ENCODE data around the gene EMP3. TPM values are rescaled to one million over a fixed set of nuclear protein-coding genes. Genes with fewer than 3 reads are reported as not detected.
"Not testable (repeated sequence)": the region's sequence is repeated elsewhere in the genome, so short reads cannot be mapped to it uniquely, and the experiment has no call there.

EMP3 gene
- total and polyA plus RNA-seq, 3 donors from 2014 or later: 28.6 to 88.3 (median 31.3) TPM

DNA sequence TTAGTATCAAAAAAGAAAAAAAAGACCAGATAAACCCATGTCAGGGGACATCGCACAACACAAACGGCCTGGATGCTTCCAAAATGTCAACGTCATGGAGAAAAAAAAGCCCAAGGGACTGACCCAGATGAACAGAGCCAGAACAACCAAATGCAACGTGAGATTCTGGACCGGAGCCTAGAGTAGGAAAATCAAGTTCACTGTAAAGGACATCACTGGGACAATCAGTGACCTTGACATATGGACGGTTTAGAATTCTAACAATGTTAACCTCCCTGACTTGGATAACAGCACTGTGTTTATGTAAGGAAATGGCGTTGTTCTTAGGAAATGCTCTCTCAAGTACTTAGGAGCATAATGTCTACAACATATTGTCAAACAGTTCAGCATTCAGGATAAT lies 15.1 kb upstream of the EMP3 start:
- Histone ChIP-seq H3K27me3 (no peaks in the 10 kb centered on the region), H3K4me1 (peaks cover 22% of the 10 kb centered on the region), H3K36me3 (ENCODE audit: low read depth, missing control alignments) (no peaks in the 10 kb centered on the region), H3K27ac (peak overlapping the region; percentile 63 to 85), H3K4me3 (no peak overlapping the region), H3K9me3 (no peaks in the 10 kb centered on the region)
- peak; percentile 74 for DNase-seq
- WGBS, 2 donors: 24 to 30% methylated on average over 7 of the region's 7 CpGs
- TF ChIP-seq POLR2A (IDR thresholded peaks at IDR 0.05): no peak
- no peak for TF ChIP-seq CTCF (IDR thresholded peaks at IDR 0.05)
- intact Hi-C loops (cut with DNase I; ENCODE audit: low total_unique reads): no loop called here

- no peak overlapping the region for H3K27ac ChIP-seq
- H3K9me3 ChIP-seq: no peaks in the 10 kb centered on the region
- no peaks in the 10 kb centered on the region for H3K27me3 ChIP-seq
- intact Hi-C loops (cut with DNase I; ENCODE audit: low total_unique reads): no loop called here
- no peaks in the 10 kb centered on the region for H3K36me3 ChIP-seq (ENCODE audit: low read depth, missing control alignments)
- DNase-seq: no peak
- WGBS, 2 donors: 93 to 95% methylated on average over 5 to 11 of the region's 11 CpGs
- TF ChIP-seq CTCF (IDR thresholded peaks at IDR 0.05) (no peak), POLR2A (IDR thresholded peaks at IDR 0.05) (no peak)
- H3K4me1 ChIP-seq: peaks cover 22% of the 10 kb centered on the region
- no peak overlapping the region for H3K4me3 ChIP-seq
These were observed 14.0 kb upstream of the EMP3 start for GRCh38 chr19:48311384-48311783.

- Histone ChIP-seq H3K27me3 (no peaks in the 10 kb centered on the region), H3K4me3 (no peak overlapping the region), H3K4me1 (peaks cover 3% of the 10 kb centered on the region), H3K9me3 (no peaks in the 10 kb centered on the region), H3K27ac (no peak overlapping the region), H3K36me3 (ENCODE audit: low read depth, missing control alignments) (no peaks in the 10 kb centered on the region)
- intact Hi-C loops (cut with DNase I; ENCODE audit: low total_unique reads): no loop called here
- WGBS, 2 donors: 81 to 88% methylated on average over 7 of the region's 7 CpGs
- TF ChIP-seq CTCF (IDR thresholded peaks at IDR 0.05) (no peak), POLR2A (IDR thresholded peaks at IDR 0.05) (no peak)
- no peak for DNase-seq
These were observed 9.6 kb upstream of the EMP3 start for GRCh38 chr19:48315712-48316111.

GRCh38 chr19:48317708-48317960 lies 7.7 kb upstream of the EMP3 start:
- WGBS, 2 donors: 44 to 54% methylated on average over 9 of the region's 9 CpGs
- H3K36me3 ChIP-seq (ENCODE audit: low read depth, missing control alignments); H3K27ac ChIP-seq; DNase-seq; H3K9me3 ChIP-seq; H3K4me3 ChIP-seq; H3K27me3 ChIP-seq; H3K4me1 ChIP-seq; intact Hi-C loops (cut with DNase I; ENCODE audit: low total_unique reads): not testable (repeated sequence)

DNA sequence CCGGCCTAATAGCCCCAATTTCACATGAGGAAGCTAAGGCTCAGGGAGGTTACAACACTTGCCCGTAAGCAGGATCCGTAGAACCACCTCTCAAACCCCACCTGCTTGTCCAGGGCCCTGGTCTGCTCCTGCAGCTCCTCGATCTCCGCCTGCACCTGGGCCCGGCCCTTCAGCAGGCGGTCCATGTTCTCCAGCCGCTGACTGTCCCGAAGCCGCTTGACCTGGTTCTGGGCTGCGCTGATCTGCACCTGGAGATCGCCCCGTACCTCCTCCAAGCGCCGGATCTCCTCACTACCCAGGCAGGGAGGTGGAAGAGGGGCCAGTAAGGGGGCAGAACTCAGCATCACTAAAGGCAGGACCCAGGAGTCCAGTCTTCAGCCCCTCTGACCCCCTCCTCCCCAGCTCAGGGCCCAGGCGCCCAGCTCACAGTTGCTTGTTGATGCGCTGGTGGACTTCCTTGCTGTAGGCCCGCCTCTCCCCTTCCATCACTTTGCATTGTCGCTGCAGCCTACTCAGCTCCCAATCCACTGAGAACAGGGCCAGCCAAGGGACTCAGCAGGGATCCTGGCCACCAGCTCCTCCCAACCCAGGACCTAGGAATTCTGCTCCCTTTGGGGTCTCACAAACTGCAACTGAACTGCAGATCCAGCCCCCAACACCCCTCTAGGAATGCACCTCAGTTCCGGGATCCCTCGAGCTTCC lies 6.9 kb upstream of the EMP3 start:
- H3K27me3 ChIP-seq: no peaks in the 10 kb centered on the region
- H3K9me3 ChIP-seq: no peaks in the 10 kb centered on the region
- 88 to 96% methylated on average over 16 to 21 of the region's 21 CpGs for WGBS, 2 donors
- no peak overlapping the region for H3K4me3 ChIP-seq
- H3K27ac ChIP-seq: no peak overlapping the region
- H3K4me1 ChIP-seq: peaks cover 17% of the 10 kb centered on the region
- H3K36me3 ChIP-seq (ENCODE audit: low read depth, missing control alignments): no peaks in the 10 kb centered on the region
- no peak for DNase-seq
- intact Hi-C loops (cut with DNase I; ENCODE audit: low total_unique reads): no loop called here
- TF ChIP-seq CTCF (IDR thresholded peaks at IDR 0.05): no peak
- TF ChIP-seq POLR2A (IDR thresholded peaks at IDR 0.05): no peak

Data from testis (tissue), 3 donors.